PC-9 (cell line): ENCODE measurements around the gene KIFBP.

Experiments
- EZH2 ChIP-seq: fragments of 200-600 bp; sonication (generic); IDR thresholded peaks from 2 replicates; pipeline ENCODE4 v1.8.0; 2017; ENCODE audit warnings: antibody characterized with exemption, low read depth
- TF ChIP-seq, protein P1 (sequence below): fragments of 200-600 bp; sonication (generic); conservative IDR thresholded peaks from 2 replicates; pipeline ENCODE4 v1.6.1; 2017; ENCODE audit warnings: mixed run types, antibody characterized with exemption, mild to moderate bottlenecking, moderate library complexity

- TF ChIP-seq, protein P1, sequence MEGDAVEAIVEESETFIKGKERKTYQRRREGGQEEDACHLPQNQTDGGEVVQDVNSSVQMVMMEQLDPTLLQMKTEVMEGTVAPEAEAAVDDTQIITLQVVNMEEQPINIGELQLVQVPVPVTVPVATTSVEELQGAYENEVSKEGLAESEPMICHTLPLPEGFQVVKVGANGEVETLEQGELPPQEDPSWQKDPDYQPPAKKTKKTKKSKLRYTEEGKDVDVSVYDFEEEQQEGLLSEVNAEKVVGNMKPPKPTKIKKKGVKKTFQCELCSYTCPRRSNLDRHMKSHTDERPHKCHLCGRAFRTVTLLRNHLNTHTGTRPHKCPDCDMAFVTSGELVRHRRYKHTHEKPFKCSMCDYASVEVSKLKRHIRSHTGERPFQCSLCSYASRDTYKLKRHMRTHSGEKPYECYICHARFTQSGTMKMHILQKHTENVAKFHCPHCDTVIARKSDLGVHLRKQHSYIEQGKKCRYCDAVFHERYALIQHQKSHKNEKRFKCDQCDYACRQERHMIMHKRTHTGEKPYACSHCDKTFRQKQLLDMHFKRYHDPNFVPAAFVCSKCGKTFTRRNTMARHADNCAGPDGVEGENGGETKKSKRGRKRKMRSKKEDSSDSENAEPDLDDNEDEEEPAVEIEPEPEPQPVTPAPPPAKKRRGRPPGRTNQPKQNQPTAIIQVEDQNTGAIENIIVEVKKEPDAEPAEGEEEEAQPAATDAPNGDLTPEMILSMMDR = no peak
- no peak for TF ChIP-seq EZH2
Measured at GRCh38 chr10:68963151-68963550, 25.5 kb upstream of the KIFBP start.
